ENCODE measurements around the gene CELF1.

The CELF1 gene

DNA sequence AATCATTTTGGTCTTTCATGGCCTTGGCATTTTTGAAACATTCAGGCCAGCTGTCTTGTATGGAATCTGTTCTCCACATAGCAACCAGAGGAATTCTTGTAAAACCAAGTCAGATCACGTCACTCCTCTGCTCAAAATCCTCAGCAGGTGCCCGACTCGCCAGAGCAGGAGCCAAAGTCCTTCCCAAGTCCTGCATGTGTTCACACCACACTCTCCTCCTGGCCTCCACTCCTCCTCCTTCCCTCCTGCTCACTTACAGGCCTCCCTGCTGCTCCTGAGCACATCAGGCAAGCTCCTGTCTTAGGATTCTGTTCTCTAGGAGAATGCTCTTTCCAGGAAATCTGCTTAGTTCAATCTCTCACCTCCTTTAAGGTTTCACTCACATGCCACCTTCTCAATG is 119.8 kb downstream of the CELF1 start:
- Histone ChIP-seq H3K36me3 (ENCODE audit: control insufficient read depth, insufficient read depth, low read length) (no peaks in the 10 kb centered on the region), H3K9me3 (ENCODE audit: control insufficient read depth, low read length) (no peaks in the 10 kb centered on the region), H3K27ac (ENCODE audit: insufficient read depth, low read length, poor library complexity, severe bottlenecking) (no peak overlapping the region), H3K4me1 (ENCODE audit: control insufficient read depth, insufficient read depth, low read length, poor library complexity, severe bottlenecking) (no peaks in the 10 kb centered on the region), H3K27me3 (replicated peaks; ENCODE audit: control insufficient read depth, insufficient read depth, low read length, poor library complexity, severe bottlenecking) (no peaks in the 10 kb centered on the region), H3K4me3 (ENCODE audit: insufficient read depth, low read depth, low read length, poor library complexity, severe bottlenecking) (no peak overlapping the region)
- DNase-seq, result no peak

DNA sequence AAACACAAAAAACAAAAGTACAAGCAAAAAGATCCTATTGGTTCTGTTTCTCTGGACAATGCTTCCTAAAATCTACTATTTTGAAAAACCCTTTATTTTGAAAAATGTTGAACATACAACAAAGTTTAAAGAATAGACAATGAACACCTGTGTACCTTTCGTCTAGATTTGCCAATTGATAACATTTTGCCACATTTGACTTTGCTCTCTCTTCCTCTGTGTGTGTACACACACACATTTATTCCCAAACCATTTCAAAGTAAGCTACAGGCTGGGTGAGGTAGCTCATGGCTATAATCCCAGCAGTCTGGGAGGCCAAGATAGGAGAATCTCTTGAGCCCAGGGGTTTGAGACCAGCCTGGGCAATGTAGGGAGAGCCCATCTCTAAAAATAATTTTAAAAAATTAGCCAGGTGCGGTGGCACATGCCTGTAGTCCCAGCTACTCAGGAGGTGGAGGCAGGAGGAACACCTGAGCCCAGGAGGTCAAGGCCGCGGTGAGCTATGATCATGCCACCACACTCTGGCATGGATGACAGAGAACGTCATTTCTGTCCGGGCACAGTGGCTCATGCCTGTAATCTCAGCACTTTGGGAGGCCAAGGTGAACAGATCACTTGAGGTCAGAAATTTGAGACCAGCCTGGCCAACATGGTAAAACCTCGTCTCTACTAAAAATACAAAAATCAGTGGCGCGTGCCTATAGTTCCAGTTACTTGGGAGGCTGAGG is 121.4 kb downstream of the CELF1 start:
- Histone ChIP-seq H3K27me3 (replicated peaks; ENCODE audit: control insufficient read depth, insufficient read depth, low read length, poor library complexity, severe bottlenecking) (no peaks in the 10 kb centered on the region), H3K36me3 (ENCODE audit: control insufficient read depth, insufficient read depth, low read length) (no peaks in the 10 kb centered on the region), H3K4me1 (ENCODE audit: control insufficient read depth, insufficient read depth, low read length, poor library complexity, severe bottlenecking) (no peaks in the 10 kb centered on the region), H3K27ac (ENCODE audit: insufficient read depth, low read length, poor library complexity, severe bottlenecking) (no peak overlapping the region), H3K4me3 (ENCODE audit: insufficient read depth, low read depth, low read length, poor library complexity, severe bottlenecking) (no peak overlapping the region), H3K9me3 (ENCODE audit: control insufficient read depth, low read length) (no peaks in the 10 kb centered on the region)
- no peak for DNase-seq

DNA sequence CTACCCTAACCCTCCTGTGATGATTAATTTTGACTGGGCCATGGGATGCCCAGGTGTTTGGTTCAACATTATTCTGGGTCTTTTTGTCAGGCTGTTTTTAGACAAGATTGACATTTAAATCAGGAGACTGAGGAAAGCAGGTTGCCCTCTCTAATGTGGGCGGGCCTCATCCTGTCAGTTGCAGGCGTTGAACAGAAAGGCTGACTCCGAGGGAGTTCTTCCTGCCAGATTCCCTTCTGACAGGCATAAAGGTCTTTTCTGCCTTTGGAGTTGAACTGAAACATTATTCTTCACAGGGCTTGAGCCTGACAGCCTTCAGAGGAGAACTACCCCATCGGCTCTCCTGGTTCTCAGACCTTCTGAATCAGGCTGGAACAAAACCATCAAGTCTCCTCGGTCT is 122.4 kb downstream of the CELF1 start:
- no peaks in the 10 kb centered on the region for H3K27me3 ChIP-seq (replicated peaks; ENCODE audit: control insufficient read depth, insufficient read depth, low read length, poor library complexity, severe bottlenecking)
- no peak overlapping the region for H3K27ac ChIP-seq (ENCODE audit: insufficient read depth, low read length, poor library complexity, severe bottlenecking)
- peaks cover 2% of the 10 kb centered on the region for H3K4me1 ChIP-seq (ENCODE audit: control insufficient read depth, insufficient read depth, low read length, poor library complexity, severe bottlenecking)

DNA sequence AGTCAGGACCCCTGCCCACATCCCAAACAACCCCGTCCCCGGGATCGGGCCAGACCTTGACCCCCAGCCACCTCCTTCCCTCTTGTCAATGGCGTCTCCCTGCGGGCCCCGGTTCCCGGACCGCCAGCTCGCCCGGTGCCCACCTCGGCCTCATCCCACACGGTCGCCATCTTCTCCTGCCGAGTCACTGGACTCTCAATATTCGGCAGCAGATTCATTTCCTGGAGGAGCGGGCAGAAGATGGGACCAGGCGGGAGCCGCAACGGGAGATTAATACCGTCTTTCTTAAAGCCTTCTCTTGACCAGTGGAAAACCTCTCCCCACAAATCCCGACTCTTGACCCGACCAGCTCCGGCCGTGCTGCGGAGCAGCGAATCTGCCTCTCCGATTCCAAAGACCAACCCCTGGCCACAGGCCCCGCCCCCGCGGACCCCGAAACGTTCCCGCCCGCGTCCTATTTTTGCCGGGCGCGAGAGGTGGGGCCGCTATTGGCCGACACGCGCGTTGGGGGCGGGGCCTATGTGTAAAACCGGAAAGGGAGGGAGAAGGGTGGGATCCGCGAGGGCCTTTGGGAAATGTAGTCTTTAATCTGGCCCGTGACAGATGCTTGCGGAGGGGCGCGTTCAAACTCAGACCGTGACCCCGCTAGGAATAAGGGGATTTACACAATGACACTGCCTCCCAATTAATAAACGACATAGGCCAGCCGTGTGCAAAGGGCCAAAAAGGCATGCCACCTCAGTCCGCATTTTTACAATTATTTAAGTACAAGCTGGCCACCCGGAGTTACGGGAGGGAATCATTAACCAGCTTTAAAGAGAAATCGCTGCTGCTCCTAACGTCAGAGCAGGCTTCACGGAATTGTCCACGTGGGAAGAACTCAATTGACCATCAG is 126.6 kb downstream of the CELF1 start, which contains the start of gene PSMC3:
Gene PSMC3 (minus strand): TSS at position 378 of the 895 bp plus-strand sequence. CDS start 160 bp downstream, at position 218.
- Histone ChIP-seq H3K27ac (ENCODE audit: insufficient read depth, low read length, poor library complexity, severe bottlenecking) (peak within 1 kb of the TSS; percentile 79), H3K9me3 (ENCODE audit: control insufficient read depth, low read length) (no peaks in the 10 kb centered on the region), H3K36me3 (ENCODE audit: control insufficient read depth, insufficient read depth, low read length) (peaks cover 32% of the 10 kb centered on the region), H3K4me1 (ENCODE audit: control insufficient read depth, insufficient read depth, low read length, poor library complexity, severe bottlenecking) (peaks cover 8% of the 10 kb centered on the region), H3K4me3 (ENCODE audit: insufficient read depth, low read depth, low read length, poor library complexity, severe bottlenecking) (peak within 1 kb of the TSS; percentile 93), H3K27me3 (replicated peaks; ENCODE audit: control insufficient read depth, insufficient read depth, low read length, poor library complexity, severe bottlenecking) (no peaks in the 10 kb centered on the region)
- peak; percentile 94 to 96 (median 95) for DNase-seq

More for the DNA sequence above, 122.4 kb downstream of the CELF1 start:
- Histone ChIP-seq H3K36me3 (ENCODE audit: control insufficient read depth, insufficient read depth, low read length) (no peaks in the 10 kb centered on the region), H3K9me3 (ENCODE audit: control insufficient read depth, low read length) (no peaks in the 10 kb centered on the region), H3K4me3 (ENCODE audit: insufficient read depth, low read depth, low read length, poor library complexity, severe bottlenecking) (no peak overlapping the region)
- no peak for DNase-seq

DNA sequence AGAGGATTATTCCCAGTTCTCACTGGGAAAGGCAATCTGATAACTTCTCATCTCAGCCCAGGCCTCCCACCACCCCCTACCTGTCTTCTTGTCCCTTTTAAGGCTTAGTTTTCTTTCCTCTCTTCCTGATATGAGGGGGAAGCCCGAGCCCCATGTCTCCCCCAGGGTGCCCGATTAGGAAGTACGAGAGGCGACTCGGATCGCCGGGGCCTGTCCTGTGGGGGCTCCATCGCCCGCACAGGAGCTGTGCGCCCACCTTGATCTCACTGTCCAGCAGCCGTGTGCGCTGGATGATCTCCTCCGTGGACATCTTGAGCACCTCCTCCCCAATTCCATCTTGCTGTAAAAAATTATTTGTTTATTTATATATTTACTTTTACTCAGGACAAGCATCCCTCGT is 127.3 kb downstream of the CELF1 start:
- H3K9me3 ChIP-seq (ENCODE audit: control insufficient read depth, low read length), result no peaks in the 10 kb centered on the region
- H3K4me3 ChIP-seq (ENCODE audit: insufficient read depth, low read depth, low read length, poor library complexity, severe bottlenecking), result peak overlapping the region; percentile 93
- peaks cover 38% of the 10 kb centered on the region for H3K36me3 ChIP-seq (ENCODE audit: control insufficient read depth, insufficient read depth, low read length)
- H3K27me3 ChIP-seq (replicated peaks; ENCODE audit: control insufficient read depth, insufficient read depth, low read length, poor library complexity, severe bottlenecking), result no peaks in the 10 kb centered on the region
- DNase-seq, result no peak
- peak overlapping the region; percentile 79 for H3K27ac ChIP-seq (ENCODE audit: insufficient read depth, low read length, poor library complexity, severe bottlenecking)
- H3K4me1 ChIP-seq (ENCODE audit: control insufficient read depth, insufficient read depth, low read length, poor library complexity, severe bottlenecking), result peaks cover 8% of the 10 kb centered on the region

DNA sequence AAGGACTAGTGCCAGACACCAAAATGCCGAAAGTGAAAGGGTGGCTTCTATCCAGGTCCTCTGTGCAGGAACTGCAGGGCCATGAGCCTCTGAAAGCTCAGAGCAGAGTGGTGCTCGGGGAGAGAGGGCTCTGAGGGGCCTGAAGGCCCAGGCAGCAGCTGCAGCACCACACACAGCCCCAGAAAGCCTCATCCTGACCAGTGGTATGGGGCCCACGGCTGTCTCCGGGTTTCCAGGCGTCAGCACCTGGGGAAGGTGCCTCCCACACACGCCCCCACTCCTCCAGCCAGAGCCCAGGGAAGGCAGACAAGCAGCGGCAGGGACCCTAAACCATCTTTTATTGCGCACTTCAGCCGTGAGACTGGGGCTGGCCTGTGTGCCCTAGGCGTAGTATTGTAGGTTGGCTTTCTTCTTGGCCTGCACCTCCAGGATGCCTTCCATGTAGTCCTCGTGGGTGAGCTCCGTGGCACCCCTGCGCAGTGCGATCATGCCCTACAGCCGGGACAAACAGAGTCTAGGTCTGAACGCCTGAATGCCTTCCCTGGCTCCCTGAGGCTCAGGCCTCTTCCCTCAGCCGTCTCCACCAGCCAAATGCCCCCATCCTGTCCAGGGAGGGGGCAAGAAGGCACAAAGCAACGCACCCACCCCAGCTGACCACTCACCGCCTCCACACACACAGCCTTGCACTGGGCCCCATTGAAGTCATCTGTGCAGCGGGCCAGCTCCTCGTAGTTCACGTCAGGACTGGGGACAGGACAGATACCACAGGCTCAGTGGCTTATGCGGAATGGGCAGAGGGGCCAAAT is 134.3 kb downstream of the CELF1 start:
- H3K9me3 ChIP-seq (ENCODE audit: control insufficient read depth, low read length), result no peaks in the 10 kb centered on the region
- no peaks in the 10 kb centered on the region for H3K27me3 ChIP-seq (replicated peaks; ENCODE audit: control insufficient read depth, insufficient read depth, low read length, poor library complexity, severe bottlenecking)
- no peak overlapping the region for H3K27ac ChIP-seq (ENCODE audit: insufficient read depth, low read length, poor library complexity, severe bottlenecking)
- no peak for DNase-seq
- no peaks in the 10 kb centered on the region for H3K4me1 ChIP-seq (ENCODE audit: control insufficient read depth, insufficient read depth, low read length, poor library complexity, severe bottlenecking)
- no peak overlapping the region for H3K4me3 ChIP-seq (ENCODE audit: insufficient read depth, low read depth, low read length, poor library complexity, severe bottlenecking)
- H3K36me3 ChIP-seq (ENCODE audit: control insufficient read depth, insufficient read depth, low read length), result peaks cover 79% of the 10 kb centered on the region

DNA sequence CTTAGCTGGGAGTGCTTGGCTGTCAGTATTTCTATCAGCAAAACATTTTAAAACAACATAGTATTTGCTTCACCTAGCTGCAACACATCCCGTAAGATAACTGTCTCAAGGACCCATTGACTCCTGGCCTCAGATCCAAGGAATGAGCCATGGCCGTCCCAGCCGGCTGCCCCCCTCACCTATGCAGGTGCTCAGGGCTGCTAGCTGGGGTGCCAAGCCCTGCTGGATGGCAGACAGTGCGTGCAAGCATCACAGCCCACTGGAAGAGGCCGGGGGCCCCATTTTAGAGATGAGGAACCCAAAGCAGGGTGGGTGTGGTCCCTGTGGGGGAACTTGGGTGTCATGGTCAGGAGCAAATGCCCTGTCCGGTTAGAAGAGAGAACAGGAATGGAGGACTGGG is 135.2 kb downstream of the CELF1 start:
- no peak overlapping the region for H3K27ac ChIP-seq (ENCODE audit: insufficient read depth, low read length, poor library complexity, severe bottlenecking)
- H3K4me3 ChIP-seq (ENCODE audit: insufficient read depth, low read depth, low read length, poor library complexity, severe bottlenecking), result no peak overlapping the region
- no peaks in the 10 kb centered on the region for H3K9me3 ChIP-seq (ENCODE audit: control insufficient read depth, low read length)
- H3K36me3 ChIP-seq (ENCODE audit: control insufficient read depth, insufficient read depth, low read length), result peaks cover 76% of the 10 kb centered on the region
- H3K4me1 ChIP-seq (ENCODE audit: control insufficient read depth, insufficient read depth, low read length, poor library complexity, severe bottlenecking), result no peaks in the 10 kb centered on the region
- DNase-seq, result no peak
- H3K27me3 ChIP-seq (replicated peaks; ENCODE audit: control insufficient read depth, insufficient read depth, low read length, poor library complexity, severe bottlenecking), result no peaks in the 10 kb centered on the region

DNA sequence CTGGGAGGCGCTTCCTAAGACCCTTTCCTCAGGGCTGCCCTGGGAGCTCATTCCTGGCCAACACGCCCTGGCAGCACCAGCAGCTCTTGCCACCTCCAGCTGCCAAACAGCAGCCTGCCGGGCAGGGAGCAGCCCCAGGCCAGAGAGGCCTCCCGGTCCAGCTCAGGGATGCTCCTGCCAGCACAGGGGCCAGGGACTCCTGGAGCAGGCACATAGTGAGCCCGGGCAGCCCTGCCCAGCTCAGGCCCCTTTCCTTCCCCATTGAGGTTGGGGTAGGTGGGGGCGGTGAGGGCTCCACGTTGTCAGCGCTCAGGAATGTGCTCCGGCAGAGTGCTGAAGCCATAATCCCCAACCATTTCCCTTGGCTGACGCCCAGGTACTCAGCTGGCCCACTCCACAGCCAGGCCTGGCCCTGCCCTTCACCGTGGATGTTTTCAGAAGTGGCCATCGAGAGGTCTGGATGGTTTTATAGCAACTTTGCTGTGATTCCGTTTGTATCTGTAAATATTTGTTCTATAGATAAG is 136.9 kb downstream of the CELF1 start:
- Histone ChIP-seq H3K27me3 (replicated peaks; ENCODE audit: control insufficient read depth, insufficient read depth, low read length, poor library complexity, severe bottlenecking) (no peaks in the 10 kb centered on the region), H3K4me1 (ENCODE audit: control insufficient read depth, insufficient read depth, low read length, poor library complexity, severe bottlenecking) (no peaks in the 10 kb centered on the region), H3K36me3 (ENCODE audit: control insufficient read depth, insufficient read depth, low read length) (peaks cover 59% of the 10 kb centered on the region), H3K27ac (ENCODE audit: insufficient read depth, low read length, poor library complexity, severe bottlenecking) (no peak overlapping the region), H3K4me3 (ENCODE audit: insufficient read depth, low read depth, low read length, poor library complexity, severe bottlenecking) (no peak overlapping the region), H3K9me3 (ENCODE audit: control insufficient read depth, low read length) (no peaks in the 10 kb centered on the region)
- no peak for DNase-seq
